Neural cell (in vitro differentiated cells): ENCODE measurements around the gene GPSM1. TPM values are rescaled to one million over a fixed set of nuclear protein-coding genes. Genes with fewer than 3 reads are reported as not detected.

Source experiments
- H2AFZ ChIP-seq: fragments of 200-600, 300-800 bp; sonication (generic), shearing (Covaris generic); 2 replicates; pipeline ENCODE4 v1.6.0; 2014; ENCODE audit warnings: low read depth, mild to moderate bottlenecking, antibody characterized with exemption, low read length, moderate library complexity
- H3F3A ChIP-seq: fragments of 200-600 bp; shearing (Covaris generic); 2 replicates; pipeline ENCODE4 v1.6.1; 2016; ENCODE audit warnings: mild to moderate bottlenecking, moderate library complexity, mixed read lengths, antibody characterized with exemption, low read length; ENCODE audit not compliant: insufficient read depth, poor library complexity, severe bottlenecking
- H3K27ac ChIP-seq: fragments of 200-600, 300-800 bp; sonication (generic), shearing (Covaris generic); 2 replicates; pipeline ENCODE4 v1.5.1; 2014; ENCODE audit warnings: mild to moderate bottlenecking, low read length, moderate library complexity
- H3K27me3 ChIP-seq: fragments of 300-800, 200-600 bp; sonication (generic), shearing (Covaris generic); 2 replicates; pipeline ENCODE4 v1.6.0; 2014; ENCODE audit warnings: mild to moderate bottlenecking, low read depth, low read length, moderate library complexity; ENCODE audit not compliant: insufficient read depth
- H3K36me3 ChIP-seq: fragments of 300-800, 200-600 bp; sonication (generic), shearing (Covaris generic); 2 replicates; pipeline ENCODE4 v1.5.1; 2014; ENCODE audit warnings: mild to moderate bottlenecking, antibody characterized with exemption, low read length, moderate library complexity; ENCODE audit not compliant: insufficient read depth
- H3K4me2 ChIP-seq: fragments of 300-800, 200-600 bp; sonication (generic), shearing (Covaris generic); 2 replicates; pipeline ENCODE4 v1.6.0; 2014; ENCODE audit warnings: mild to moderate bottlenecking, low read length
- H3K4me3 ChIP-seq: fragments of 300-800, 200-600 bp; sonication (generic), shearing (Covaris generic); 2 replicates; pipeline ENCODE4 v1.5.1; 2014; ENCODE audit warnings: mild to moderate bottlenecking, low read length, moderate library complexity
- H3K79me2 ChIP-seq: fragments of 200-600 bp; shearing (Covaris generic); replicated peaks from 2 replicates; pipeline ENCODE4 v1.6.0; 2014; ENCODE audit warnings: mild to moderate bottlenecking, low read length, moderate library complexity; ENCODE audit not compliant: insufficient read depth
- H3K9ac ChIP-seq: fragments of 300-800, 200-600 bp; sonication (generic), shearing (Covaris generic); 2 replicates; pipeline ENCODE4 v1.6.1; 2016; ENCODE audit warnings: mild to moderate bottlenecking, low read length, mixed read lengths
- H3K9me2 ChIP-seq: fragments of 200-600 bp; shearing (Covaris generic); 2 replicates; pipeline ENCODE4 v1.6.1; 2016; ENCODE audit warnings: mild to moderate bottlenecking, low read length, mixed read lengths; ENCODE audit not compliant: insufficient read depth
- H3K9me3 ChIP-seq: fragments of 200-600, 300-800 bp; sonication (generic), shearing (Covaris generic); 2 replicates; pipeline ENCODE4 v1.6.1; 2016; ENCODE audit warnings: mild to moderate bottlenecking, mixed run types, low read length, moderate library complexity, mixed read lengths
- H4K20me1 ChIP-seq: fragments of 200-600 bp; shearing (Covaris generic); 2 replicates; pipeline ENCODE4 v1.6.1; 2016; ENCODE audit warnings: mild to moderate bottlenecking, mixed run types; ENCODE audit not compliant: insufficient read depth
- CTCF ChIP-seq: fragments of 450-650 bp; IDR thresholded peaks from 2 replicates; pipeline ENCODE4 v1.5.1; 2014; ENCODE audit warnings: antibody characterized with exemption, mild to moderate bottlenecking, moderate library complexity; ENCODE audit not compliant: poor library complexity, severe bottlenecking
- EP300 ChIP-seq: fragments of 450-650 bp; conservative IDR thresholded peaks from 2 replicates; pipeline ENCODE4 v1.6.1; 2014; ENCODE audit warnings: antibody characterized with exemption, mild to moderate bottlenecking, moderate library complexity; ENCODE audit not compliant: poor library complexity, severe bottlenecking
- EZH2 ChIP-seq: fragments of 200-600, 300-800 bp; shearing (Covaris generic), sonication (generic); IDR thresholded peaks from 2 replicates; pipeline ENCODE4 v1.6.1; 2014; ENCODE audit warnings: antibody characterized with exemption, low read length, borderline replicate concordance, mild to moderate bottlenecking; ENCODE audit not compliant: insufficient read depth, poor library complexity, severe bottlenecking
- MXI1 ChIP-seq: fragments of 450-650 bp; conservative IDR thresholded peaks from 2 replicates; pipeline ENCODE4 v1.6.1; 2014; ENCODE audit warnings: antibody characterized with exemption, mild to moderate bottlenecking; ENCODE audit not compliant: poor library complexity, severe bottlenecking
- POLR2AphosphoS5 ChIP-seq: IDR thresholded peaks from 2 replicates; pipeline ENCODE4 v1.6.1; 2012
- RAD21 ChIP-seq: fragments of 450-650 bp; conservative IDR thresholded peaks from 2 replicates; pipeline ENCODE4 v1.6.1; 2014; ENCODE audit warnings: antibody characterized with exemption, mild to moderate bottlenecking, moderate library complexity
- REST ChIP-seq: IDR thresholded peaks from 2 replicates; pipeline ENCODE4 v1.6.1; 2012; ENCODE audit warnings: borderline replicate concordance
- SMC3 ChIP-seq: fragments of 450-650 bp; conservative IDR thresholded peaks from 2 replicates; pipeline ENCODE4 v1.6.1; 2014; ENCODE audit warnings: antibody characterized with exemption, mild to moderate bottlenecking, moderate library complexity; ENCODE audit not compliant: poor library complexity
- TAF1 ChIP-seq: IDR thresholded peaks from 2 replicates; pipeline ENCODE4 v1.6.1; 2012; ENCODE audit warnings: low read depth
- polyA plus RNA-seq: library from polyadenylated mRNA; depleted of rRNA; stranded (reverse); fragments of >200 nt; gene quantifications from 2 replicates; pipeline ENCODE4 v1.2.3, GENCODE V29; 2014

GPSM1 gene
- polyA plus RNA-seq, 1 donor from 2014 or later = 117 TPM

- no peak overlapping the region for H3K27ac ChIP-seq
- no peaks in the 10 kb centered on the region for H3K36me3 ChIP-seq
Observed at GRCh38 chr9:136377341-136378169, 50.2 kb downstream of the GPSM1 start.

More at GRCh38 chr9:136377341-136378169, 50.2 kb downstream of the GPSM1 start:
- Histone ChIP-seq H3K9me3 (no peaks in the 10 kb centered on the region), H4K20me1 (no peaks in the 10 kb centered on the region), H3K4me3 (no peak overlapping the region), H3K4me2 (no peak overlapping the region), H3K9ac (no peak overlapping the region), H2AFZ (no peak overlapping the region), H3K79me2 (no peaks in the 10 kb centered on the region), H3K9me2 (no peaks in the 10 kb centered on the region), H3F3A (no peaks in the 10 kb centered on the region), H3K27me3 (no peaks in the 10 kb centered on the region)
- TF ChIP-seq MXI1 = no peak
- TF ChIP-seq RAD21 = no peak
- no peak for TF ChIP-seq CTCF
- TF ChIP-seq POLR2AphosphoS5 = no peak
- no peak for TF ChIP-seq EP300
- TF ChIP-seq TAF1 = no peak
- TF ChIP-seq EZH2 = no peak
- TF ChIP-seq SMC3 = no peak
- TF ChIP-seq REST = no peak
